Body of pancreas (tissue), 4 donors: ENCODE measurements around the gene SPATA25.

ENCODE experiments used
- POLR2A ChIP-seq, 3 donors: fragments of 450-650 bp; IDR thresholded peaks; one replicate each; pipeline ENCODE4 v1.6.1; 2016; ENCODE audit warnings: antibody characterized with exemption in 3 of 3, mild to moderate bottlenecking in 2 of 3
- TF ChIP-seq, protein P1 (sequence below), 7 experiments: fragments of 450-650 bp in 4 of 7; fragments of 200-600 bp in 3 of 7; sonication (generic) in 3 of 7; IDR thresholded peaks; one replicate each; pipeline ENCODE4 v1.5.1; 2016 to 2019; ENCODE audit warnings: antibody characterized with exemption in 7 of 7

DNA sequence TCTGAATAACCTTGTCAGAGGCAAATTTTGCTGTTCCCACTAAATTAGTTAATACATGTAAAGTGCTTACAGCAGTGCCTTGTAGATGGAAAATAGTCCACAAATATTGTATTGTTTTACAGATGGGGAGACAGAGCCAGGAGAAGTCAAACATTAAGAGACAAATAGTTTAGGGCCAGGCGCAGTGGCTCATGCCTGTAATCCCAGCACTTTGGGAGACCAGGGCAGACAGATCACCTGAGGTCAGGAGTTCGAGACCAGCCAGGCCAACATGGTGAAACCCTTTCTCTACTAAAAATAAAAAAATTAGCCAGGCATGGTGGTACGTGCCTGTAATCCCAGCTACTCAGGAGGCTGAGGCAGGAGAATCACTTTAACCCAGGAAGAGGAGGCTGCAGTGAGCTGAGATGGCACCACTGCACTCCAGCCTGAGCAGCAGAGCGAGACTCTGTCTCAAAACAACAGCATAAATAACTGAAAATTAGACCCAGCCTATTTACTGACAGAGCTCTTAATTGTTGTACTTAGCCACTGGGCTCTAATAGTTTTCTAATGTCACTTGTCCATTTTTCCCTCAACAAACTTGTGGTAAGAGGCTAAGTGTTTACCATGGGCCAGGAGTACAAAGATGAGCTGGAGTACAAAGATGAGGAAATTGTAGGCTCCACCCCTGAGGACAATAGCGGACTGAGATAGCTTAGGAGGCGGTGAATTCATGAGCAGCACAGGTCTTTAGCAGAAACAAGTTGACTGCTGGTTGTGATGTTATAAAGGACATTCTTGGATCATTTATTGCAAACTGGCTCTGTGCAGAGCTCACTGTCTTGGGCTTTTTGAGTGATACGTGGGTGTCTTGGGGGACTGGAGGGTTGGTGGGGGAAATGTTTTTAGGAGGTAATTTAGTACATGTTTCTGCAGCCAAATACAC, 23.6 kb downstream of the SPATA25 start:
- TF ChIP-seq, protein P1, sequence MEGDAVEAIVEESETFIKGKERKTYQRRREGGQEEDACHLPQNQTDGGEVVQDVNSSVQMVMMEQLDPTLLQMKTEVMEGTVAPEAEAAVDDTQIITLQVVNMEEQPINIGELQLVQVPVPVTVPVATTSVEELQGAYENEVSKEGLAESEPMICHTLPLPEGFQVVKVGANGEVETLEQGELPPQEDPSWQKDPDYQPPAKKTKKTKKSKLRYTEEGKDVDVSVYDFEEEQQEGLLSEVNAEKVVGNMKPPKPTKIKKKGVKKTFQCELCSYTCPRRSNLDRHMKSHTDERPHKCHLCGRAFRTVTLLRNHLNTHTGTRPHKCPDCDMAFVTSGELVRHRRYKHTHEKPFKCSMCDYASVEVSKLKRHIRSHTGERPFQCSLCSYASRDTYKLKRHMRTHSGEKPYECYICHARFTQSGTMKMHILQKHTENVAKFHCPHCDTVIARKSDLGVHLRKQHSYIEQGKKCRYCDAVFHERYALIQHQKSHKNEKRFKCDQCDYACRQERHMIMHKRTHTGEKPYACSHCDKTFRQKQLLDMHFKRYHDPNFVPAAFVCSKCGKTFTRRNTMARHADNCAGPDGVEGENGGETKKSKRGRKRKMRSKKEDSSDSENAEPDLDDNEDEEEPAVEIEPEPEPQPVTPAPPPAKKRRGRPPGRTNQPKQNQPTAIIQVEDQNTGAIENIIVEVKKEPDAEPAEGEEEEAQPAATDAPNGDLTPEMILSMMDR (IDR thresholded peaks at IDR 0.05), result no peak
- no peak for TF ChIP-seq POLR2A (IDR thresholded peaks at IDR 0.05)
